Cardiac fibroblast (primary cell): ENCODE measurements around the gene HINT3.

Source experiments
- DNase-seq, 2 donors: peaks; one replicate each; pipeline versions ENCODE4 v3.0.0 to v3.0.0-alpha.2; 2010; ENCODE audit warnings: low read depth in 2 of 2
- H3K4me3 ChIP-seq, 2 donors: replicated peaks in 1 of 2; 1 replicate in 1 of 2; 2 replicates in 1 of 2; pipeline ENCODE4 v1.5.1; 2011; ENCODE audit warnings: low read depth in 2 of 2, low read length in 2 of 2, mild to moderate bottlenecking in 2 of 2, moderate library complexity in 1 of 2
- CTCF ChIP-seq: IDR thresholded peaks from one replicate; pipeline ENCODE4 v1.5.1; 2011; ENCODE audit warnings: low read depth, mild to moderate bottlenecking, low read length, inconsistent platforms

Gene HINT3

GRCh38 chr6:125985979-125986300 lies 29.4 kb downstream of the HINT3 start:
- TF ChIP-seq CTCF: no peak
- peak overlapping the region; percentile 96 to 98 for H3K4me3 ChIP-seq
- no peak for DNase-seq

GRCh38 chr6:125986301-125987025 lies 29.9 kb downstream of the HINT3 start, which contains the start of gene TRMT11:
TRMT11 (plus strand) TSS chr6:125986540; CDS start chr6:125986551, 11 bp downstream.
- DNase-seq: peak; percentile 87 to 88
- TF ChIP-seq CTCF: peak; percentile 2
- peak within 1 kb of the TSS; percentile 96 to 98 for H3K4me3 ChIP-seq

- peak in 1 of 2 donors; percentile 19 for DNase-seq
- peak overlapping the region; percentile 96 to 98 for H3K4me3 ChIP-seq
- no peak for TF ChIP-seq CTCF
Measured at GRCh38 chr6:125987026-125987617, 30.6 kb downstream of the HINT3 start.

GRCh38 chr6:125988280-125988679 lies 31.7 kb downstream of the HINT3 start:
- DNase-seq: no peak
- no peak overlapping the region for H3K4me3 ChIP-seq
- no peak for TF ChIP-seq CTCF

- DNase-seq: no peak
- TF ChIP-seq CTCF: no peak
- H3K4me3 ChIP-seq: no peak overlapping the region
Measured at GRCh38 chr6:125989631-125990030, 33.1 kb downstream of the HINT3 start.

GRCh38 chr6:125991653-125992052 lies 35.1 kb downstream of the HINT3 start:
- no peak overlapping the region for H3K4me3 ChIP-seq
- no peak for DNase-seq
- no peak for TF ChIP-seq CTCF
